Immature natural killer cell (primary cell): ENCODE measurements around the gene CDH23. TPM values are rescaled to one million over a fixed set of nuclear protein-coding genes. Genes with fewer than 3 reads are reported as not detected.

ENCODE experiments used
- DNase-seq, 3 donors: peaks; one replicate each; pipeline ENCODE4 v3.0.0; 2022; ENCODE audit warnings: mixed read lengths in 1 of 3
- H3K27ac Mint-ChIP-seq, 6 donors: one replicate each; pipeline ENCODE4 v1.8.0; 2020; ENCODE audit warnings: mixed read lengths in 6 of 6, mild to moderate bottlenecking in 5 of 6, inconsistent platforms in 4 of 6, moderate library complexity in 3 of 6
- H3K27me3 Mint-ChIP-seq, 3 donors: one replicate each; pipeline ENCODE4 v1.8.0; 2020 to 2021; ENCODE audit warnings: low read depth in 3 of 3, mild to moderate bottlenecking in 3 of 3, mixed read lengths in 3 of 3, moderate library complexity in 3 of 3, inconsistent platforms in 1 of 3
- H3K36me3 Mint-ChIP-seq, 3 donors: one replicate each; pipeline ENCODE4 v1.8.0; 2020; ENCODE audit warnings: mixed read lengths in 3 of 3, inconsistent platforms in 2 of 3, mild to moderate bottlenecking in 2 of 3
- H3K4me1 Mint-ChIP-seq, 2 donors: one replicate each; pipeline ENCODE4 v1.8.0; 2020; ENCODE audit warnings: inconsistent platforms in 2 of 2, mild to moderate bottlenecking in 2 of 2, mixed read lengths in 2 of 2, moderate library complexity in 1 of 2
- H3K4me3 Mint-ChIP-seq, 5 donors: one replicate each; pipeline ENCODE4 v1.8.0; 2020; ENCODE audit warnings: mild to moderate bottlenecking in 5 of 5, mixed read lengths in 5 of 5, inconsistent platforms in 3 of 5, moderate library complexity in 3 of 5
- H3K9me3 Mint-ChIP-seq, 6 donors: one replicate each; pipeline ENCODE4 v1.8.0; 2020; ENCODE audit warnings: mild to moderate bottlenecking in 6 of 6, mixed read lengths in 6 of 6, inconsistent platforms in 4 of 6, moderate library complexity in 3 of 6
- polyA plus RNA-seq, 3 donors: library from polyadenylated mRNA; unstranded; fragments of 300-500 nt; fragmentation: Illumina TruSeq; gene quantifications; one replicate each; pipeline ENCODE4 v1.2.3, GENCODE V29; 2021

Gene CDH23
- polyA plus RNA-seq, 3 donors from 2014 or later = 0.47 to 0.59 TPM; not detected in 1

- H3K4me1 Mint-ChIP-seq = peaks cover 0 to 1% of the 10 kb centered on the region in 2 donors
- no peak overlapping the region for H3K4me3 Mint-ChIP-seq
- peak overlapping the region in 1 of 6 donors; percentile 40 for H3K27ac Mint-ChIP-seq
- peaks cover 7 to 22% (median 13%) of the 10 kb centered on the region in 3 donors for H3K36me3 Mint-ChIP-seq
- peaks cover 0 to 3% (median 3%) of the 10 kb centered on the region in 3 donors for H3K27me3 Mint-ChIP-seq
- no peak for DNase-seq
- no peaks in the 10 kb centered on the region for H3K9me3 Mint-ChIP-seq
Observed at GRCh38 chr10:71812913-71813590, 416.3 kb downstream of the CDH23 start.

GRCh38 chr10:71814922-71815411 is 418.2 kb downstream of the CDH23 start:
- H3K27ac Mint-ChIP-seq = no peak overlapping the region
- no peak overlapping the region for H3K4me3 Mint-ChIP-seq
- no peak for DNase-seq
- H3K9me3 Mint-ChIP-seq = no peaks in the 10 kb centered on the region
- peaks cover 0 to 3% (median 1%) of the 10 kb centered on the region in 3 donors for H3K27me3 Mint-ChIP-seq
- peaks cover 5 to 41% (median 20%) of the 10 kb centered on the region in 3 donors for H3K36me3 Mint-ChIP-seq
- peaks cover 0 to 1% of the 10 kb centered on the region in 2 donors for H3K4me1 Mint-ChIP-seq

- peaks cover 0 to 1% of the 10 kb centered on the region in 2 donors for H3K4me1 Mint-ChIP-seq
- no peak for DNase-seq
- no peak overlapping the region for H3K4me3 Mint-ChIP-seq
- H3K27me3 Mint-ChIP-seq = peaks cover 0 to 3% (median 1%) of the 10 kb centered on the region in 3 donors
- no peaks in the 10 kb centered on the region for H3K9me3 Mint-ChIP-seq
- H3K36me3 Mint-ChIP-seq = peaks cover 8 to 43% (median 20%) of the 10 kb centered on the region in 3 donors
- H3K27ac Mint-ChIP-seq = no peak overlapping the region
Observed at GRCh38 chr10:71815515-71816130, 418.9 kb downstream of the CDH23 start.

- H3K4me1 Mint-ChIP-seq = peaks cover 3% of the 10 kb centered on the region in 2 donors
Observed at GRCh38 chr10:71816421-71816851, 419.7 kb downstream of the CDH23 start.

GRCh38 chr10:71816936-71817618 is 420.4 kb downstream of the CDH23 start:
- peaks cover 14 to 55% (median 30%) of the 10 kb centered on the region in 3 donors for H3K36me3 Mint-ChIP-seq
- peak overlapping the region in 2 of 6 donors; percentile 8 to 48 for H3K27ac Mint-ChIP-seq
- peaks cover 0 to 3% (median 1%) of the 10 kb centered on the region in 3 donors for H3K27me3 Mint-ChIP-seq
- DNase-seq = no peak
- H3K4me3 Mint-ChIP-seq = no peak overlapping the region
- H3K9me3 Mint-ChIP-seq = no peaks in the 10 kb centered on the region
- H3K4me1 Mint-ChIP-seq = peaks cover 7 to 9% of the 10 kb centered on the region in 2 donors

More at GRCh38 chr10:71816421-71816851, 419.7 kb downstream of the CDH23 start:
- no peak overlapping the region for H3K27ac Mint-ChIP-seq
- peaks cover 0 to 3% (median 1%) of the 10 kb centered on the region in 3 donors for H3K27me3 Mint-ChIP-seq
- peaks cover 13 to 51% (median 25%) of the 10 kb centered on the region in 3 donors for H3K36me3 Mint-ChIP-seq
- no peaks in the 10 kb centered on the region for H3K9me3 Mint-ChIP-seq
- no peak for DNase-seq
- no peak overlapping the region for H3K4me3 Mint-ChIP-seq

GRCh38 chr10:71817831-71818655 is 421.3 kb downstream of the CDH23 start:
- Mint-ChIP-seq H3K4me3 (no peak overlapping the region), H3K36me3 (peaks cover 14 to 55% (median 33%) of the 10 kb centered on the region in 3 donors), H3K4me1 (peaks cover 14 to 19% of the 10 kb centered on the region in 2 donors), H3K27me3 (peaks cover 0 to 3% (median 1%) of the 10 kb centered on the region in 3 donors), H3K9me3 (no peaks in the 10 kb centered on the region), H3K27ac (peak overlapping the region in 1 of 6 donors; percentile 23)
- DNase-seq = no peak

GRCh38 chr10:71818674-71819260 is 422.0 kb downstream of the CDH23 start:
- peak overlapping the region in 1 of 6 donors; percentile 23 for H3K27ac Mint-ChIP-seq
- no peak for DNase-seq
- H3K4me3 Mint-ChIP-seq = no peak overlapping the region
- peaks cover 0 to 3% (median 1%) of the 10 kb centered on the region in 3 donors for H3K27me3 Mint-ChIP-seq
- H3K9me3 Mint-ChIP-seq = no peaks in the 10 kb centered on the region
- peaks cover 14 to 59% (median 35%) of the 10 kb centered on the region in 3 donors for H3K36me3 Mint-ChIP-seq
- H3K4me1 Mint-ChIP-seq = peaks cover 14 to 25% of the 10 kb centered on the region in 2 donors

GRCh38 chr10:71819441-71819861 is 422.7 kb downstream of the CDH23 start:
- Mint-ChIP-seq H3K9me3 (no peaks in the 10 kb centered on the region), H3K4me1 (peaks cover 14 to 25% of the 10 kb centered on the region in 2 donors), H3K4me3 (no peak overlapping the region), H3K36me3 (peaks cover 14 to 65% (median 42%) of the 10 kb centered on the region in 3 donors), H3K27ac (peak overlapping the region in 1 of 6 donors; percentile 67), H3K27me3 (peaks cover 0 to 3% (median 1%) of the 10 kb centered on the region in 3 donors)
- DNase-seq = no peak

- peaks cover 0 to 3% (median 1%) of the 10 kb centered on the region in 3 donors for H3K27me3 Mint-ChIP-seq
Observed at GRCh38 chr10:71819985-71820384, 423.3 kb downstream of the CDH23 start.

GRCh38 chr10:71820966-71821365 is 424.2 kb downstream of the CDH23 start:
- DNase-seq = no peak
- Mint-ChIP-seq H3K4me3 (no peak overlapping the region), H3K36me3 (peaks cover 15 to 68% (median 49%) of the 10 kb centered on the region in 3 donors), H3K9me3 (no peaks in the 10 kb centered on the region), H3K27me3 (no peaks in the 10 kb centered on the region), H3K27ac (peak overlapping the region in 1 of 6 donors; percentile 4), H3K4me1 (peaks cover 14 to 25% of the 10 kb centered on the region in 2 donors)

More at GRCh38 chr10:71819985-71820384, 423.3 kb downstream of the CDH23 start:
- H3K36me3 Mint-ChIP-seq = peaks cover 14 to 67% (median 43%) of the 10 kb centered on the region in 3 donors
- no peaks in the 10 kb centered on the region for H3K9me3 Mint-ChIP-seq
- DNase-seq = no peak
- peaks cover 14 to 25% of the 10 kb centered on the region in 2 donors for H3K4me1 Mint-ChIP-seq
- H3K27ac Mint-ChIP-seq = no peak overlapping the region
- no peak overlapping the region for H3K4me3 Mint-ChIP-seq

GRCh38 chr10:71821909-71822763 is 425.4 kb downstream of the CDH23 start:
- Mint-ChIP-seq H3K4me1 (peaks cover 14 to 25% of the 10 kb centered on the region in 2 donors), H3K9me3 (no peaks in the 10 kb centered on the region), H3K36me3 (peaks cover 16 to 68% (median 43%) of the 10 kb centered on the region in 3 donors), H3K27me3 (no peaks in the 10 kb centered on the region), H3K27ac (peak overlapping the region; percentile 6 to 56 (median 53)), H3K4me3 (no peak overlapping the region)
- DNase-seq = peak; percentile 41 to 49 (median 43)

- peaks cover 14 to 25% of the 10 kb centered on the region in 2 donors for H3K4me1 Mint-ChIP-seq
- H3K9me3 Mint-ChIP-seq = no peaks in the 10 kb centered on the region
- no peak overlapping the region for H3K4me3 Mint-ChIP-seq
- H3K36me3 Mint-ChIP-seq = peaks cover 21 to 64% (median 44%) of the 10 kb centered on the region in 3 donors
- no peak for DNase-seq
- no peak overlapping the region for H3K27ac Mint-ChIP-seq
- H3K27me3 Mint-ChIP-seq = no peaks in the 10 kb centered on the region
Observed at GRCh38 chr10:71823356-71823755, 426.6 kb downstream of the CDH23 start.
